Measurements from ENCODE around the gene PATJ.

DNA sequence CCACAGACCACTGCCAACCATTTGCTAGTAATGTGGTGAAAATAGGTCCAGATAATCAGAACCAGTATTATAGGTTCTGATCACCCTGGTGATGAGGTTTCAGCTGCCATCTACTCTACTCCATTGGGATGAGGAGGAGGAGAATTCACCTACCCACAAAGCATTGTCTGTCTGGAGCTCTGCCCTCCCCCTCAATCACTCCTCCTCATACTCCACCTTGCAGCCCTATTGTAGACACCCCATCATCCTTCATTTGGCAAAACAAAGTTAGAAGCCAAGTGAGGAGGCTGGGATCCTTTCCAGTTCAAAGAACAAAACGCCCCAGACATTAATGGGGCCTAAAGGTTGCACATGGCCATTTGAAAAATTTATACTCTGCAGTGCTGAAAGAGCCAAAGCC is 295.0 kb downstream of the PATJ start:
- TF ChIP-seq EZH2 (IDR thresholded peaks at IDR 0.05; ENCODE audit: borderline replicate concordance, insufficient read depth, low read length, poor library complexity, severe bottlenecking) (no peak), POLR2AphosphoS5 (IDR thresholded peaks at IDR 0.05) (no peak)

Measured in neural cell (in vitro differentiated cells).